Prostate gland (tissue), 2 donors: ENCODE data around the gene LYPD6B. TPM values are rescaled to one million over a fixed set of nuclear protein-coding genes. Genes with fewer than 3 reads are reported as not detected.

Experiments used
- DNase-seq: peaks from one replicate; pipeline ENCODE4 v3.0.0-alpha.2; 2019; ENCODE audit warnings: low spot score
- H3K27ac ChIP-seq, 2 donors: fragments of 200-600 bp; sonication (generic); 2 replicates each; pipeline ENCODE4 v1.5.1; 2017 to 2019
- H3K27me3 ChIP-seq: fragments of 200-600 bp; sonication (generic); replicated peaks from 2 replicates; pipeline ENCODE4 v1.5.1; 2019; ENCODE audit not compliant: insufficient read depth
- H3K36me3 ChIP-seq, 2 donors: fragments of 200-600 bp; sonication (generic); 1 replicate in 1 of 2; 2 replicates in 1 of 2; pipeline versions ENCODE4 v1.5.1 to v1.8.1; 2017 to 2019
- H3K4me1 ChIP-seq: fragments of 200-600 bp; sonication (generic); replicated peaks from 2 replicates; pipeline ENCODE4 v1.5.1; 2019
- H3K4me3 ChIP-seq, 2 donors: fragments of 200-600 bp; sonication (generic); 2 replicates each; pipeline ENCODE4 v1.5.1; 2017 to 2019
- H3K9me3 ChIP-seq: fragments of 200-600 bp; sonication (generic); 2 replicates; pipeline ENCODE4 v1.5.1; 2017
- CTCF ChIP-seq, 4 experiments: fragments of 200-600 bp in 2 of 4; fragments of 450-650 bp in 2 of 4; sonication (generic) in 2 of 4; IDR thresholded peaks; 1 replicate in 3 of 4; 2 replicates in 1 of 4; pipeline ENCODE4 v1.5.1; 2016 to 2019; ENCODE audit warnings: antibody characterized with exemption in 4 of 4, mild to moderate bottlenecking in 2 of 4, moderate library complexity in 2 of 4
- POLR2A ChIP-seq: fragments of 450-650 bp; IDR thresholded peaks from one replicate; pipeline ENCODE4 v1.6.1; 2016; ENCODE audit warnings: antibody characterized with exemption, mild to moderate bottlenecking
- POLR2AphosphoS5 ChIP-seq: sonication (generic); formaldehyde crosslinking; IDR thresholded peaks from one replicate; pipeline ENCODE4 v1.6.1; 2017; ENCODE audit warnings: antibody characterized with exemption
- WGBS: methylation state at CpG from one replicate; pipeline ENCODE4 v1.1.5; 2018; 5-methylcytosine and 5-hydroxymethylcytosine counted together
- intact Hi-C: fragments of 100-400 bp; cut with DNase I; formaldehyde crosslinking; loops from one replicate; pipeline ENCODE4 v1.14.2; 2022
- total RNA-seq, 2 donors: library from RNA; depleted of rRNA; stranded (reverse); fragments of >200 nt; gene quantifications; one replicate each; pipeline ENCODE4 v1.1.0, GENCODE V29; 2016

Gene LYPD6B
- total RNA-seq, 2 donors from 2014 or later = 16.8 to 17.8 TPM

- Histone ChIP-seq H3K9me3 (no peaks in the 10 kb centered on the region), H3K27ac (peak overlapping the region; percentile 16 to 44), H3K4me3 (no peak overlapping the region), H3K27me3 (no peaks in the 10 kb centered on the region), H3K4me1 (peaks cover 15% of the 10 kb centered on the region), H3K36me3 (no peaks in the 10 kb centered on the region)
- intact Hi-C loops = no loop called here
- TF ChIP-seq CTCF (IDR thresholded peaks at IDR 0.05) = no peak
- DNase-seq = no peak
- WGBS = 63% methylated on average over 31 of the region's 31 CpGs
Observed at GRCh38 chr2:149002891-149003740, 35.4 kb upstream of the LYPD6B start.

- Histone ChIP-seq H3K4me1 (peaks cover 8% of the 10 kb centered on the region), H3K27me3 (no peaks in the 10 kb centered on the region), H3K9me3 (no peaks in the 10 kb centered on the region), H3K4me3 (no peak overlapping the region), H3K36me3 (no peaks in the 10 kb centered on the region), H3K27ac (peak overlapping the region in 1 of 2 donors; percentile 3)
- DNase-seq = no peak
- TF ChIP-seq POLR2A = no peak
- TF ChIP-seq POLR2AphosphoS5 = no peak
- no peak for TF ChIP-seq CTCF (IDR thresholded peaks at IDR 0.05)
- 21% methylated on average over 3 of the region's 3 CpGs for WGBS
- intact Hi-C loops = no loop called here
Observed at GRCh38 chr2:149004836-149005235, 33.7 kb upstream of the LYPD6B start.

GRCh38 chr2:149005471-149006077 lies 32.9 kb upstream of the LYPD6B start:
- Histone ChIP-seq H3K4me1 (peaks cover 8% of the 10 kb centered on the region), H3K27ac (peak overlapping the region in 1 of 2 donors; percentile 3), H3K4me3 (no peak overlapping the region), H3K27me3 (no peaks in the 10 kb centered on the region), H3K36me3 (no peaks in the 10 kb centered on the region), H3K9me3 (no peaks in the 10 kb centered on the region)
- no peak for DNase-seq
- TF ChIP-seq POLR2AphosphoS5 (no peak), POLR2A (no peak), CTCF (IDR thresholded peaks at IDR 0.05) (no peak)
- intact Hi-C loops = no loop called here
- WGBS = 39% methylated on average over 6 of the region's 6 CpGs

GRCh38 chr2:149006883-149007543 lies 31.5 kb upstream of the LYPD6B start:
- WGBS = 49% methylated on average over 4 of the region's 4 CpGs
- Histone ChIP-seq H3K27me3 (no peaks in the 10 kb centered on the region), H3K9me3 (no peaks in the 10 kb centered on the region), H3K27ac (peak overlapping the region; percentile 3), H3K4me3 (no peak overlapping the region), H3K4me1 (peaks cover 8% of the 10 kb centered on the region), H3K36me3 (no peaks in the 10 kb centered on the region)
- peak; percentile 74 for DNase-seq
- intact Hi-C loops = no loop called here
- peak; percentile 77 for TF ChIP-seq POLR2AphosphoS5
- no peak for TF ChIP-seq CTCF (IDR thresholded peaks at IDR 0.05)
- TF ChIP-seq POLR2A = no peak
